ENCODE measurements around the gene DIPK1A.

DNA sequence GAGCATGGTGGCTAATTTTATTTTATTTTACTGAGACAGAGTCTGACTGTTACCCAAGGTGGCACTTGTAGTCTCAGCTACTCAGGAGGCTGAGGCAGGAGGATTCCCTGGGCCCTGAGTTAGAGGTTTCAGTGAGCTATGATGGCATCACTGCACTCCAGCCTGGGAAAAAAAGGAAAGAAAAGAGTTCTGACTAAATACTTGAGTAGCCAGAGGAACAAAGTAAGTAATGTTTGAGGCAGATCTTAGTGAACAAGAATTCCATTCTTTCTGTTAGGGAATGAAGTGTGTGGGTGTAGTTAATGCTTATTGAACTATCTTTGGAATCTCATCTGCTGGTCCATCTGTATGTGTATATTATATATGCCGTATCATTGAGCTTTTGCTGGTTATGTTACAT, 163.3 kb downstream of the DIPK1A start:
- no peak for TF ChIP-seq POLR2AphosphoS5 (IDR thresholded peaks at IDR 0.05)
- TF ChIP-seq, protein P1, sequence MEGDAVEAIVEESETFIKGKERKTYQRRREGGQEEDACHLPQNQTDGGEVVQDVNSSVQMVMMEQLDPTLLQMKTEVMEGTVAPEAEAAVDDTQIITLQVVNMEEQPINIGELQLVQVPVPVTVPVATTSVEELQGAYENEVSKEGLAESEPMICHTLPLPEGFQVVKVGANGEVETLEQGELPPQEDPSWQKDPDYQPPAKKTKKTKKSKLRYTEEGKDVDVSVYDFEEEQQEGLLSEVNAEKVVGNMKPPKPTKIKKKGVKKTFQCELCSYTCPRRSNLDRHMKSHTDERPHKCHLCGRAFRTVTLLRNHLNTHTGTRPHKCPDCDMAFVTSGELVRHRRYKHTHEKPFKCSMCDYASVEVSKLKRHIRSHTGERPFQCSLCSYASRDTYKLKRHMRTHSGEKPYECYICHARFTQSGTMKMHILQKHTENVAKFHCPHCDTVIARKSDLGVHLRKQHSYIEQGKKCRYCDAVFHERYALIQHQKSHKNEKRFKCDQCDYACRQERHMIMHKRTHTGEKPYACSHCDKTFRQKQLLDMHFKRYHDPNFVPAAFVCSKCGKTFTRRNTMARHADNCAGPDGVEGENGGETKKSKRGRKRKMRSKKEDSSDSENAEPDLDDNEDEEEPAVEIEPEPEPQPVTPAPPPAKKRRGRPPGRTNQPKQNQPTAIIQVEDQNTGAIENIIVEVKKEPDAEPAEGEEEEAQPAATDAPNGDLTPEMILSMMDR (IDR thresholded peaks at IDR 0.05 in 8 of 11, conservative IDR thresholded peaks at IDR 0.05 in 3 of 11) = no peak

Data from spleen (tissue), 7 donors.